ENCODE results near the gene SEMA5A.

DNA sequence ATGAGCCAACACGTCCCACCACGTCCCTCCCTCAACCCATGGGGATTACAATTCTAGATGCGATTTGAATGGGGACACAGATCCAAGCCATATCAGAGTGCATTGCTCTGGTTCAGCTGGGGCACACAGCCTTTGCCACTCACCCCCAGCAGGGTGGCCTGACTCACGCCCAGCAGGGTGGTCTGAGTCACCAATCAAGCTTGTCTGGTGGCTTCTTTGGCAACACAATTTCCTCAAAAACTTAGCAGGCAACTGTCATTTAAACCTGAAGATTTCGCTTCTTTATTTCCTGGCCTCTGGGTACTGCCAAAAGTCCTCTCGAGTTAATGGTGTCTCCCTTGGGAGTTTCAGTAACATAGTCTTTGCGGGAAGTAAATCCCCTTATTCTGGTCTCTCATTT lies 16.3 kb upstream of the SEMA5A start:
- TF ChIP-seq EP300 (IDR thresholded peaks at IDR 0.05; ENCODE audit: borderline replicate concordance in 1 of 2, low read depth in 1 of 2, low read length in 1 of 2) (no peak), MEF2A (IDR thresholded peaks at IDR 0.05; ENCODE audit: borderline replicate concordance, low read depth) (no peak), POLR2AphosphoS5 (IDR thresholded peaks at IDR 0.05; ENCODE audit: low read depth, low read length) (no peak)
- TF ChIP-seq, protein P1, sequence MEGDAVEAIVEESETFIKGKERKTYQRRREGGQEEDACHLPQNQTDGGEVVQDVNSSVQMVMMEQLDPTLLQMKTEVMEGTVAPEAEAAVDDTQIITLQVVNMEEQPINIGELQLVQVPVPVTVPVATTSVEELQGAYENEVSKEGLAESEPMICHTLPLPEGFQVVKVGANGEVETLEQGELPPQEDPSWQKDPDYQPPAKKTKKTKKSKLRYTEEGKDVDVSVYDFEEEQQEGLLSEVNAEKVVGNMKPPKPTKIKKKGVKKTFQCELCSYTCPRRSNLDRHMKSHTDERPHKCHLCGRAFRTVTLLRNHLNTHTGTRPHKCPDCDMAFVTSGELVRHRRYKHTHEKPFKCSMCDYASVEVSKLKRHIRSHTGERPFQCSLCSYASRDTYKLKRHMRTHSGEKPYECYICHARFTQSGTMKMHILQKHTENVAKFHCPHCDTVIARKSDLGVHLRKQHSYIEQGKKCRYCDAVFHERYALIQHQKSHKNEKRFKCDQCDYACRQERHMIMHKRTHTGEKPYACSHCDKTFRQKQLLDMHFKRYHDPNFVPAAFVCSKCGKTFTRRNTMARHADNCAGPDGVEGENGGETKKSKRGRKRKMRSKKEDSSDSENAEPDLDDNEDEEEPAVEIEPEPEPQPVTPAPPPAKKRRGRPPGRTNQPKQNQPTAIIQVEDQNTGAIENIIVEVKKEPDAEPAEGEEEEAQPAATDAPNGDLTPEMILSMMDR (IDR thresholded peaks at IDR 0.05): no peak
